ENCODE results near the gene PAX7. TPM values are rescaled to one million over a fixed set of nuclear protein-coding genes. Genes with fewer than 3 reads are reported as not detected.

PAX7 gene
- total and polyA plus RNA-seq, 2 of the 4 experiments (the other 2 are of a cell fraction): not detected

DNA sequence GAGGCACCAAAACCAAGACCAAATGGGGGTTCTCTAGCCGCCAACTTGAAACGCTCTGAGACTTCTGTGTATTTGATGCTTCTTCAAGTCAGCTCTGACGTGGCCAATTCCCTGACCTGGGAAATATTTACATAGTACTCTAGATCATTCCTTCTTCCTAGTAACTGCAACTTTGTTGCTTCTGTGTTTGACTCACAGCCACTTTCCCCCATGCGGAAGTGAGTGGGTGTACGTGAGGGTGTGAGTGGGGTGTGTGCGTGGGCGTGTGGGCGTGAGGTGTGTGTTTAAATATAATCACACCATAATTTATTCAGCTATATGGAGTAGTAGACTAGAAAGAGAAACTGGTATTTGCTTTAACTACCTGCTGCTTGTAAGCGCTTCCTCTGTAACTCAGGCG, 117.8 kb downstream of the PAX7 start:
- H3K23ac ChIP-seq (ENCODE audit: low read depth, low read length): no peak overlapping the region
- no peak overlapping the region for H3K56ac ChIP-seq (ENCODE audit: extremely low read depth, insufficient read depth, low read length)
- H4K91ac ChIP-seq (ENCODE audit: insufficient read depth, low read depth, low read length): no peak overlapping the region
- H3K4me2 ChIP-seq (ENCODE audit: low read depth, low read length): no peak overlapping the region
- H3K79me1 ChIP-seq (ENCODE audit: low read depth in 1 of 2, low read length in 2 of 2): no peaks in the 10 kb centered on the region
- H3K4ac ChIP-seq (ENCODE audit: low read depth, low read length): no peak overlapping the region
- H2BK20ac ChIP-seq (ENCODE audit: low read depth, low read length): no peak overlapping the region
- ATAC-seq (ENCODE audit: low read depth) (no peak), DNase-seq (no peak)
- H3K9me1 ChIP-seq (ENCODE audit: insufficient read depth, low read length): no peaks in the 10 kb centered on the region
- H4K20me1 ChIP-seq (ENCODE audit: insufficient read depth, low read length): no peaks in the 10 kb centered on the region
- H2AK5ac ChIP-seq (ENCODE audit: low read depth, low read length): no peak overlapping the region
- H2BK15ac ChIP-seq (ENCODE audit: low read depth, low read length): no peak overlapping the region
- ChIA-PET CTCF (no interaction called here), POLR2A (ENCODE audit: unreplicated experiment) (no interaction called here)
- no peaks in the 10 kb centered on the region for H3K36me3 ChIP-seq (ENCODE audit: control insufficient read depth, insufficient read depth, low read length)
- no peak overlapping the region for H3K9ac ChIP-seq (ENCODE audit: low read depth, low read length)
- no peak overlapping the region for H3K18ac ChIP-seq (ENCODE audit: low read depth, low read length)
- no CpG with 5 or more reads among the region's 10 CpGs for WGBS, 2 experiments (ENCODE audit: extremely low coverage in 2 of 2, insufficient read length in 1 of 2)
- in situ Hi-C loops (cut with MboI; ENCODE audit: low sequenced_read_pairs) (no loop called here), intact Hi-C loops (cut with micrococcal nuclease) (no loop called here), dilution Hi-C loops (cut with HindIII; ENCODE audit: low sequenced_read_pairs, unreplicated experiment) (no loop called here)
- H2AK9ac ChIP-seq (replicated peaks; ENCODE audit: low read depth, low read length, poor library complexity): no peak overlapping the region
- no peak overlapping the region for H3K27ac ChIP-seq (ENCODE audit: insufficient read depth, low read length)
- H3K27me3 ChIP-seq (ENCODE audit: control insufficient read depth, insufficient read depth, low read length): no peaks in the 10 kb centered on the region
- no peak overlapping the region for H2AFZ ChIP-seq (replicated peaks; ENCODE audit: low read length, poor library complexity)
- no peak for TF ChIP-seq MAFK (IDR thresholded peaks at IDR 0.05; ENCODE audit: low read depth, low read length)
- TF ChIP-seq BHLHE40 (IDR thresholded peaks at IDR 0.05; ENCODE audit: low read depth, low read length): no peak
- TF ChIP-seq RFX5 (IDR thresholded peaks at IDR 0.05; ENCODE audit: low read depth, low read length): no peak
- TF ChIP-seq, protein P1, sequence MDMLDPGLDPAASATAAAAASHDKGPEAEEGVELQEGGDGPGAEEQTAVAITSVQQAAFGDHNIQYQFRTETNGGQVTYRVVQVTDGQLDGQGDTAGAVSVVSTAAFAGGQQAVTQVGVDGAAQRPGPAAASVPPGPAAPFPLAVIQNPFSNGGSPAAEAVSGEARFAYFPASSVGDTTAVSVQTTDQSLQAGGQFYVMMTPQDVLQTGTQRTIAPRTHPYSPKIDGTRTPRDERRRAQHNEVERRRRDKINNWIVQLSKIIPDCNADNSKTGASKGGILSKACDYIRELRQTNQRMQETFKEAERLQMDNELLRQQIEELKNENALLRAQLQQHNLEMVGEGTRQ (IDR thresholded peaks at IDR 0.05; ENCODE audit: low read depth, low read length): no peak
- TF ChIP-seq POLR2A (IDR thresholded peaks at IDR 0.05; ENCODE audit: low read depth, low read length): no peak
- no peak overlapping the region for H3K14ac ChIP-seq (replicated peaks; ENCODE audit: low read depth, low read length)
- H2BK5ac ChIP-seq (ENCODE audit: low read depth, low read length, poor library complexity, severe bottlenecking): no peak overlapping the region
- H4K5ac ChIP-seq (ENCODE audit: low read depth, low read length): no peak overlapping the region
- no peaks in the 10 kb centered on the region for H3K4me1 ChIP-seq (ENCODE audit: control insufficient read depth, insufficient read depth, low read length)
- H2BK120ac ChIP-seq (ENCODE audit: low read depth, low read length): no peak overlapping the region
- H4K8ac ChIP-seq (ENCODE audit: low read depth in 2 of 2, low read length in 2 of 2): no peak overlapping the region
- no peaks in the 10 kb centered on the region for H3K9me3 ChIP-seq (ENCODE audit: control insufficient read depth, insufficient read depth, low read length)
- no TSS peak for BruUV-seq (replicated peaks)
- H3K4me3 ChIP-seq (ENCODE audit: insufficient read depth, low read depth, low read length): no peak overlapping the region

Data from IMR-90 (cell line).